Activated B cell treated with CpG ODN at 0.5 μM for 24 hours (primary cell): ENCODE results near the gene ZSCAN29. TPM values are rescaled to one million over a fixed set of nuclear protein-coding genes. Genes with fewer than 3 reads are reported as not detected.

Experiments used
- ATAC-seq: fragments of 200-7000 bp; cut with Tn5 transposase; one replicate; pipeline ENCODE4 v1.10.0; 2021; ENCODE audit warnings: low read depth, mild to moderate bottlenecking, moderate library complexity
- CTCF ChIA-PET: fragments of 350-600 bp; sonication (Branson Sonifier 250); formaldehyde crosslinking; loops from one replicate; lab custom pipeline; 2021; ENCODE audit warnings: antibody characterized with exemption; lab: Charles Lee
- POLR2A ChIA-PET: fragments of 350-600 bp; sonication (Branson Sonifier 250); formaldehyde crosslinking; loops from one replicate; lab custom pipeline; 2021; ENCODE audit warnings: antibody characterized with exemption; lab: Charles Lee
- DNase-seq: peaks from one replicate; pipeline ENCODE4 v3.0.0; 2022
- H3K27ac Mint-ChIP-seq: one replicate; pipeline ENCODE4 v1.8.0; 2020; ENCODE audit warnings: mixed read lengths
- H3K27me3 Mint-ChIP-seq: one replicate; pipeline ENCODE4 v1.8.0; 2021; ENCODE audit warnings: mixed read lengths
- H3K36me3 Mint-ChIP-seq: one replicate; pipeline ENCODE4 v1.8.0; 2021; ENCODE audit warnings: low read depth, mixed read lengths
- H3K4me1 Mint-ChIP-seq: one replicate; pipeline ENCODE4 v1.8.0; 2021; ENCODE audit warnings: mixed read lengths
- H3K4me3 Mint-ChIP-seq: one replicate; pipeline ENCODE4 v1.8.0; 2020; ENCODE audit warnings: mild to moderate bottlenecking, mixed read lengths
- H3K9me3 Mint-ChIP-seq: one replicate; pipeline ENCODE4 v1.8.0; 2020; ENCODE audit warnings: mixed read lengths
- intact Hi-C: fragments of 100-400 bp; cut with micrococcal nuclease; formaldehyde crosslinking; loops from one replicate; pipeline ENCODE4 v1.15.1; 2024
- total RNA-seq: library from RNA; stranded (reverse); gene quantifications from 2 replicates; pipeline ENCODE4 v1.2.3, GENCODE V29; 2022
- TF ChIP-seq, protein P1 (sequence below): fragments of 200-600 bp; IDR thresholded peaks from one replicate; pipeline ENCODE4 v1.8.0; 2022; ENCODE audit warnings: antibody characterized with exemption, mild to moderate bottlenecking

Gene ZSCAN29
- total RNA-seq, 1 donor from 2014 or later, result 50.6 TPM

DNA sequence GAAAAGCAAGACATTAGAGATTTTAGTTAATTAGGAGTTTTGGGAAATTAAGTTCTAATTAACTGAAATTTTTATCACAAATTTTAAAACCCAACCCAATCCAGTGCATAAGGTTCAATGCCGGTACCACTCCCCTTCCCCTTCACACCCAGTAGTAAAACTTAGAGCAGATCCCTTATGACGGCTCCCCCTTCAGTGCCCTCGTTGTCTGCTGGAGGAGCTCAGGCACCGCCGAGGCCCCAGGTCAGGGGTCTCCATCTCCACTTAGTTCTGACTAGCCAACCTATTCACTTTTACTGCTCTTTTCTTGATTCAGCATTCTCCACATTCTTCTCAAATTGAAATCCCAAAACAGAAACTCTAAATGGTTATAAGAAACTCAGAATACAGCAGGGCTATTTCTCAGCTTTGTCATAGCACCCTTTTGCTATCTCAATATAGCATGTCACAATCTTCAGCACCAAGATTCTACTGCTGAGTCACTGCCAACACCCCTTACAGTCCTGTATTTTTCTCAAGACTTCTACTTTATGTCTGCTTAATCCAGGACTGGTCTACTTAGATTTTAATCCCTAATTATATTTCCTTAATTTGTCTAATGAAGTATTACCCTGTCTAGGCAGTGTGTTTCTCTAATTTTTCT, 39.9 kb upstream of the ZSCAN29 start:
- CTCF ChIA-PET, result no interaction called here
- Mint-ChIP-seq H3K4me3 (no peak overlapping the region), H3K27ac (no peak overlapping the region)

DNA sequence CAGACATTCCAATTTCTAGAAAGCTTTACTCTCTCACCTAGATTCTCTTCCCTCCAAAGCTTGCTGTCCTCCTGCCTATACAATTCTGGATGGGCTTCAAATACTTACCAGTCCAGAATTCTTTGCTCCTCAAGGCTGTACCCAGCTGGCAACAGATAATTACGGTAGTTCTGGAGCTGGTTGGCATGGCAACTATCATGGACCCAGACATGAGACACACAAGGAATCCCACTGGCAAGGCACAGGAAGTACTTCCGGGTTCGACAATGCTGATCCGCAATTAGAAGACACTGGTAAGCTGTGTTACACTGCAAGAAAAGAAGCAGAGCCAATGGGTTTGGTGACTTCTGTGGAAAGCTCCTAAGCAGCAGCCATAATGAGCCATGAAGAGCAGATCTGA, 37.9 kb upstream of the ZSCAN29 start:
- ChIA-PET CTCF (no interaction called here), POLR2A (no interaction called here)
- no peak overlapping the region for H3K27ac Mint-ChIP-seq
- no peaks in the 10 kb centered on the region for H3K4me1 Mint-ChIP-seq
- DNase-seq (no peak), ATAC-seq (no peak)
- H3K9me3 Mint-ChIP-seq, result no peaks in the 10 kb centered on the region
- TF ChIP-seq, protein P1, sequence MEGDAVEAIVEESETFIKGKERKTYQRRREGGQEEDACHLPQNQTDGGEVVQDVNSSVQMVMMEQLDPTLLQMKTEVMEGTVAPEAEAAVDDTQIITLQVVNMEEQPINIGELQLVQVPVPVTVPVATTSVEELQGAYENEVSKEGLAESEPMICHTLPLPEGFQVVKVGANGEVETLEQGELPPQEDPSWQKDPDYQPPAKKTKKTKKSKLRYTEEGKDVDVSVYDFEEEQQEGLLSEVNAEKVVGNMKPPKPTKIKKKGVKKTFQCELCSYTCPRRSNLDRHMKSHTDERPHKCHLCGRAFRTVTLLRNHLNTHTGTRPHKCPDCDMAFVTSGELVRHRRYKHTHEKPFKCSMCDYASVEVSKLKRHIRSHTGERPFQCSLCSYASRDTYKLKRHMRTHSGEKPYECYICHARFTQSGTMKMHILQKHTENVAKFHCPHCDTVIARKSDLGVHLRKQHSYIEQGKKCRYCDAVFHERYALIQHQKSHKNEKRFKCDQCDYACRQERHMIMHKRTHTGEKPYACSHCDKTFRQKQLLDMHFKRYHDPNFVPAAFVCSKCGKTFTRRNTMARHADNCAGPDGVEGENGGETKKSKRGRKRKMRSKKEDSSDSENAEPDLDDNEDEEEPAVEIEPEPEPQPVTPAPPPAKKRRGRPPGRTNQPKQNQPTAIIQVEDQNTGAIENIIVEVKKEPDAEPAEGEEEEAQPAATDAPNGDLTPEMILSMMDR, result no peak
- intact Hi-C loops, result no loop called here
- no peak overlapping the region for H3K4me3 Mint-ChIP-seq
- peaks cover 95% of the 10 kb centered on the region for H3K36me3 Mint-ChIP-seq
- no peaks in the 10 kb centered on the region for H3K27me3 Mint-ChIP-seq

More for the DNA sequence above, 39.9 kb upstream of the ZSCAN29 start:
- intact Hi-C loops, result no loop called here
- H3K36me3 Mint-ChIP-seq, result peaks cover 89% of the 10 kb centered on the region
- no peak for ATAC-seq
- TF ChIP-seq, protein P1, result no peak
- H3K9me3 Mint-ChIP-seq, result no peaks in the 10 kb centered on the region
- no peak for DNase-seq
- no peaks in the 10 kb centered on the region for H3K27me3 Mint-ChIP-seq
- POLR2A ChIA-PET, result no interaction called here
- no peaks in the 10 kb centered on the region for H3K4me1 Mint-ChIP-seq

DNA sequence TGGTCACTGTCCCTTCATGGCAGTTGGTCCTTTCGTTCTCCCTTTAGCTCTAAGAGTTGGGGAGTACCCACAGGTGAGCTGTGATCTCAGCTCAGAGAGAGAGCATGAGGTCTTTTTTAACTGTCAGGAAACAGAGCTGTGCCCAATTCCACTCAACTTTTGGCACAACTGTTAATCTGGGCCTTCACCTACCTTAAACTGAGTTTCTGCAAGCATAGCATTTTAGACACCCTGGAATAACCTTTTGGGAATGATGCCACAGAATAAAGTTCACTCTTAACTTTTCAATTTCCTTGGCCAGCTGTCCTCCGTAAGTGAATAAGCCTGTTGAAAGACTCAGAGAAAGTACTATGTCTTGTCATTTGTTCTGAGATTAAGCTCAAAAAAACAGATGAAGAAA, 36.0 kb upstream of the ZSCAN29 start:
- no peak overlapping the region for H3K4me3 Mint-ChIP-seq
- H3K27ac Mint-ChIP-seq, result no peak overlapping the region
- CTCF ChIA-PET, result no interaction called here

DNA sequence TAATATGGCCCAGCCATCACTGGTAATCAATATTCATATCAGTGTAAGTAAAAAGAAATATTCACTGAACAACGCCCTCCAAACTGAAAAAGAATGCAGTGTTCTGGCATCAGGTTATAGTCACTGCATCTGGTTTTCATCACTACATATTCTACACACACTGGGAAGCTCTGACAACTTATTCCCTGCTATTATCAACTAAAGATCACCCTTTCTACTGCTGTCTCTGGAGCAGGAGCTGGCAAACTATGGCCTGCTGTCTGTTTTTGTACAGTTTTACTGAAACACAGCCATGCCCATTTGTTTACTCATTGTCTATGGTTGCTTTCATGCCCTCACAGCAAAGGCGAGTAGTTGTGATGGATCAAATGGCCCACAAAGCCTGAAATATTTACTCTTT, 35.3 kb upstream of the ZSCAN29 start:
- H3K27ac Mint-ChIP-seq, result no peak overlapping the region
- H3K4me1 Mint-ChIP-seq, result no peaks in the 10 kb centered on the region
- DNase-seq (no peak), ATAC-seq (no peak)
- CTCF ChIA-PET, result no interaction called here
- no peaks in the 10 kb centered on the region for H3K27me3 Mint-ChIP-seq
- H3K4me3 Mint-ChIP-seq, result no peak overlapping the region
- peaks cover 97% of the 10 kb centered on the region for H3K36me3 Mint-ChIP-seq
- TF ChIP-seq, protein P1, result no peak
- POLR2A ChIA-PET, result no interaction called here
- intact Hi-C loops, result no loop called here
- H3K9me3 Mint-ChIP-seq, result no peaks in the 10 kb centered on the region

More for the DNA sequence above, 36.0 kb upstream of the ZSCAN29 start:
- TF ChIP-seq, protein P1, result no peak
- ATAC-seq (no peak), DNase-seq (no peak)
- no peaks in the 10 kb centered on the region for H3K9me3 Mint-ChIP-seq
- H3K36me3 Mint-ChIP-seq, result peaks cover 96% of the 10 kb centered on the region
- no peaks in the 10 kb centered on the region for H3K4me1 Mint-ChIP-seq
- H3K27me3 Mint-ChIP-seq, result no peaks in the 10 kb centered on the region
- POLR2A ChIA-PET, result no interaction called here
- intact Hi-C loops, result no loop called here

DNA sequence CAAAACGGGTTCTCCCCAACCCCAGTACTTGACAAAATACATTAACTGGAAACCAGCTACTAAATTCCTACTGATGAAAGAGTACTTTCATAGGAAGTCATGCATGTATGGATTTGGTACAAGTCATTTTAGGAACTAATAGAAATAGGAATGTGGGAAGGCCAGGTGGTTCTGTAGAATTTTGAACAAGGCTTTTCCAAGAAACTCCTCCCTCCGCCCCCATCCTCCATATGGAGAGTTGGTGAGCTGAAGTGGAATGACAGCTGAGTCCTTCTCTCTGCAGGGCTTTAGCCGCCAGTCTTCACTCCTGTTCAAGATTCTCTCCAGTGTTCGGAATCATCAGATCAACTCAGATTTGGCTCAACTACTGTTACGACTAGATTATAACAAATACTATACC, 33.3 kb upstream of the ZSCAN29 start:
- no peak for ATAC-seq
- no peak overlapping the region for H3K4me3 Mint-ChIP-seq
- H3K27ac Mint-ChIP-seq, result no peak overlapping the region
- ChIA-PET POLR2A (no interaction called here), CTCF (no interaction called here)
- H3K9me3 Mint-ChIP-seq, result no peaks in the 10 kb centered on the region
- no peaks in the 10 kb centered on the region for H3K27me3 Mint-ChIP-seq
- DNase-seq, result no peak
- H3K36me3 Mint-ChIP-seq, result peaks cover 94% of the 10 kb centered on the region
- H3K4me1 Mint-ChIP-seq, result no peaks in the 10 kb centered on the region
- TF ChIP-seq, protein P1, result no peak
- intact Hi-C loops, result no loop called here
